ENCODE measurements around the gene SRP68.
"Not testable (repeated sequence)": the region's sequence is repeated elsewhere in the genome, so short reads cannot be mapped to it uniquely, and the experiment has no call there.

Gene SRP68

GRCh38 chr17:76076765-76077583 lies 4.7 kb upstream of the SRP68 start:
- DNase-seq, result peak; percentile 69

- no peak for DNase-seq
Observed at GRCh38 chr17:76076146-76076764, 3.9 kb upstream of the SRP68 start.

- no peak for DNase-seq
Observed at GRCh38 chr17:76075364-76076145, 3.2 kb upstream of the SRP68 start.

GRCh38 chr17:76074390-76075363 lies 2.4 kb upstream of the SRP68 start, which contains the start of gene GALR2:
GALR2 (plus strand) TSS chr17:76074781; CDS start chr17:76074884, 103 bp downstream.
- no peak for DNase-seq

GRCh38 chr17:76071531-76072147 lies 678 bp downstream of the SRP68 start:
- no peak for DNase-seq

- no peak for DNase-seq
Observed at GRCh38 chr17:76065775-76066174, 6.5 kb downstream of the SRP68 start.

- peak; percentile 54 for DNase-seq
Observed at GRCh38 chr17:76063875-76064546, 8.3 kb downstream of the SRP68 start.

GRCh38 chr17:76058264-76058663 lies 14.1 kb downstream of the SRP68 start:
- DNase-seq, result not testable (repeated sequence)

- no peak for DNase-seq
Observed at GRCh38 chr17:76056882-76057281, 15.4 kb downstream of the SRP68 start.

GRCh38 chr17:76054112-76054476 lies 18.2 kb downstream of the SRP68 start:
- no peak for DNase-seq

- no peak for DNase-seq
Observed at GRCh38 chr17:76053246-76054111, 18.8 kb downstream of the SRP68 start.

- no peak for DNase-seq
Observed at GRCh38 chr17:76051561-76051960, 20.8 kb downstream of the SRP68 start.

- DNase-seq, result no peak
Observed at GRCh38 chr17:76050538-76051467, 21.5 kb downstream of the SRP68 start.

- no peak for DNase-seq
Observed at GRCh38 chr17:76049836-76050537, 22.3 kb downstream of the SRP68 start.

GRCh38 chr17:76049239-76049638 lies 23.1 kb downstream of the SRP68 start:
- no peak for DNase-seq

GRCh38 chr17:76048711-76049110 lies 23.6 kb downstream of the SRP68 start:
- peak; percentile 25 for DNase-seq

- no peak for DNase-seq
Observed at GRCh38 chr17:76048025-76048605, 24.2 kb downstream of the SRP68 start.

GRCh38 chr17:76046064-76046463 lies 26.3 kb downstream of the SRP68 start:
- DNase-seq, result no peak
